Fibroblast of skin of abdomen (primary cell): ENCODE results near the gene ACTRT3.
"Not testable (repeated sequence)": the region's sequence is repeated elsewhere in the genome, so short reads cannot be mapped to it uniquely, and the experiment has no call there.

Experiments
- DNase-seq: peaks from one replicate; pipeline ENCODE4 v3.0.0-alpha.2; 2013

The ACTRT3 gene

DNA sequence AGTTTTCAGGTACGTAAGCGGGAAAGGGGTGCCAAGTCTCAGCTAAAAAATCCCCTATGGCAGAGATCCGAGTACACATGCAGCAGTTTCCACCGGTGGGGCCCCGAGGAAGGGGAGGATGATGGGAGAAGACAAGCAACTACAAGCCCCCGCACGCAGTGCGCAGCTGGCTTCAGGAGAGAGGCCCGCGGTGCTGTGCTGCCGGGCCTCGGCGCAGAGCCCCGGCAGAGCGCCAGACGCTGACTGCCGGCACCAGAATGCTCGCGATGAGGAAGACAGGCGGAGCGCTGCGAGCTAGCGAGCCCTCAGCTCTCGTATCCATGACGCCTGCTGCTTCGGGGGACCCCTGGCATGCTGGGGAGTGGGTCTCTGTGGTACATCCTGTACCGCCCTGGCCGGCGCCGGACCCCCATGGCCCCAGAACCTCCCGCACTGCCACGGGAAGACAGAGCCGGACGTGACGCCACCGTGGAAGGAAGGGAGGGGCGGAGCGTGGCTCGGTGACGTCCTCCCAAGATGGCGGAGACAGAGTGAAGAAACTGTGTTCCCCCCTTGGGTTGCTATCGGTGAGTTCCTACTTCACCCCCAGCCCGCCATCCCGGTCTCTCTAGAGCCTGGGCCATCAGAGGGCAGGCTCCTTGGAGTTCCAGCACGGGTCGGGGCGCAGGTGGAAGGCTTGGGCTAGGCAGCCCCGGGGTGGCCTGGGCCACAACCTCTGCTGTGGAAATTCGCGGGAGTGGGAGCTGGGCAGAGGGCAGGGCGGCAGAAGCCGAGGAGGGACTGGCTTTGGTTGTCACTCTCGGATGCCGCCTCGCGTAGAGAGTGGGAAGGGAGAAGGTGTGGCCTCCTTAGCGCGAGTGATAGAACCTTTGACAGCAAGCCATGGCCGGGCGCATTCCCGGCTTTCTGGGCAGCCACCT is 3.8 kb upstream of the ACTRT3 start, which contains the start of gene MYNN:
Gene MYNN (plus strand): TSS at position 500 of the 920 bp plus-strand sequence. CDS start 900 bp downstream, outside the sequence.
- peak; percentile 89 for DNase-seq

GRCh38 chr3:169772305-169772896 is 3.0 kb upstream of the ACTRT3 start:
- DNase-seq, result peak; percentile 82

- DNase-seq, result peak; percentile 75
These were observed 2.3 kb upstream of the ACTRT3 start for GRCh38 chr3:169771497-169772304.

DNA sequence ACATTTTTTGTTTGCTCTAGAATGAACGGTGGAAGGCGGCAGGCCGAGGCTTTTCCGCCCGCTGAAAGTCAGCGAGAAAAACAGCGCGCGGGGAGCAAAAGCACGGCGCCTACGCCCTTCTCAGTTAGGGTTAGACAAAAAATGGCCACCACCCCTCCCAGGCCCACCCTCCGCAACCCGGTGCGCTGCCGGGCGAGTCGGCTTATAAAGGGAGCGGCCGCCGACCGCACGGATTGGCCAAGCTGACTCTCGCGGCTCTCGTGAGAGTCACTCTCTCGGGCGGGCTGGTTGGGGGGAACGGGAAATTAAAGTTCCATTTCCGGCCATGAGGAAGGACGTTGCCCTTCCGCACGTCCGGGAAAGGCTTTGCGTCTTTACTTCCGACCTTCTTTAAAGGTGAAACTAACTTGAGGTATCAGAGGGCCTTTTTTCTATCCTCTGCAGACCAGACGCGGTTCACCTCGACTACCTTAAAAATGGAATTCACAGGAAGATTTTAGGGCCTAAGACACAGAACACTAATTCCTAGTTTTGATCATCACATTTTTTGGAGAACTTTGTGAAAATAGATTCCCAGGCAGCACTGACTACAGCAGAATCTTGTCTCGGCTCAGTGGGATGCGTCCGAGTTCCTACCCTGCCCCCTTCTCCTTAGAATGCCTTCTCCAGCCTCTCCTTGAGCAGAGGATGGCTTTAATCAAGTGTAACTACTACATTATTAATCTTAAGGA is 4.3 kb downstream of the ACTRT3 start, which contains the start of gene TERC:
Gene TERC (minus strand): TSS at position 179 of the 731 bp plus-strand sequence.
- DNase-seq, result peak; percentile 94

DNA sequence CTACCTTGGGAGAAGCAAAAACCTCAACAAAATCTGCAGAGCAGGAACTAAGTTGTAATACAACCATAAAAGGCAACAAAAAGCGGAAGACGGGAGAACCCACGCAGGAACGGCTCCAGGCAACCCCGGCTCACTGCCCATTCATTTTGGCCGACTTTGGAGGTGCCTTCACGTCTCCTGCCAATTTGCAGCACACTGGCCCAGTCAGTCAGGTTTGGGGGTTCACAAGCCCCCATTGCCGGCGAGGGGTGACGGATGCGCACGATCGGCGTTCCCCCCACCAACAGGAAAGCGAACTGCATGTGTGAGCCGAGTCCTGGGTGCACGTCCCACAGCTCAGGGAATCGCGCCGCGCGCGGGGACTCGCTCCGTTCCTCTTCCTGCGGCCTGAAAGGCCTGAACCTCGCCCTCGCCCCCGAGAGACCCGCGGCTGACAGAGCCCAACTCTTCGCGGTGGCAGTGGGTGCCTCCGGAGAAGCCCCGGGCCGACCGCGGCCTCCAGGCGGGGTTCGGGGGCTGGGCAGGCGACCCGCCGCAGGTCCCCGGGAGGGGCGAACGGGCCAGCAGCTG is 5.0 kb downstream of the ACTRT3 start:
- peak; percentile 39 for DNase-seq

GRCh38 chr3:169760479-169760878 is 8.9 kb downstream of the ACTRT3 start:
- peak; percentile 22 for DNase-seq

- DNase-seq, result peak; percentile 74
These were observed 10.1 kb downstream of the ACTRT3 start for GRCh38 chr3:169759256-169759655.

- DNase-seq, result no peak
These were observed 10.9 kb downstream of the ACTRT3 start for GRCh38 chr3:169758359-169758994.

DNA sequence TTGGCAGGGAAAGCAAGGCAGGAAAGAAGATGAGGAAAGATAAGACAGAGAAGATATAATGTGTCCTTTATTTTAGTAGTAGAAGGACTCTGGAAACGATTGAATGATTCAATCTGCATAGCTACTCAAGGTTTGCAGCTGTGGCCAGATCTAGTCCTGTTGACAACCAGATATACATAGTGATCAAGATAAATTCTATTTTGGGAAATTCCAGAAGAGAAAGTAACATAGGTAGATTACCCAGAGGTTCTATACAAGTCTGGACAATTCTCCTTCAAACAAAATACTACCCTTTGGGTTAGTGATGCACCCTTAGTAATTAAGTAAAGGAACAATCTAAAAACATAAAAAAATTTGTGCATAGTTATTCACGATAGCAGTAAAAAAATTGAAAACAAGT is 13.9 kb downstream of the ACTRT3 start:
- no peak for DNase-seq

DNA sequence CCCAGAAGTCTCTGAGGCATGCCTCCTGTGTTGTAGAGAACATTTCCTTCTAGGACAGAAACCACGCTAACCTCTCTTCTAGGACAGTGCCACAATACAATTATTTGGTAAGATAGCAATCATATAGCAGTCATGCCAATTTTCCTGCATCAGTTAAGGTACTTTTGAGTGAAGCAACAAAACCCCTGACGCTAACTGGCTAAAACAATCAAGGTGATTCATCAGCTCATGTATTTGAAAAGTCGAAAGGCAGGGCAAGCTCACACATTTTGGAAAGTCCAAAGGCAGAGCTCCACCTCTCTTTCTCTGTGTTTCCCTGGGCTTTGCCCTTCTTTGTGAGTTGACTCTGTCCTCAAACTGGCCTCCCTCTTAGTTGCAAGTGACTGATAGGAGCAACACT is 14.7 kb downstream of the ACTRT3 start:
- DNase-seq, result no peak

- no peak for DNase-seq
These were observed 17.5 kb downstream of the ACTRT3 start for GRCh38 chr3:169751875-169752274.

DNA sequence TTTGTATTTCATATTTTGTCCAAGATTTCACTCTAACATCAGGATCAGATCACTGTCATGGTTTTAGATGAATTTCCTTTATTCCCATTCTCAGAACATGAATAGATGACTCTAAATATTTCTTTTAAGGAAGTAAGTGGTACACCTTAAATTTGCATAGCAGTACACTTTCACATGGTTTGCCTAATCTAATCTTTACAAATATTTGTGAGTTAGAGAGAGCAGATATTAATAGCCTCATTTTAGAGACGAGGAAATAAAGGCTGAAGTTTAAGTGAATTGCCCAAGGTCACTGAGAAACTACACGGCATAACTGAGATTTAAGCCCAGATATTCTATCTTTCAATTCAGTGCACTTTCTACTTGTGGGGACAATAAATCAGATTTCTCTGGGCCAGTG is 18.7 kb downstream of the ACTRT3 start:
- DNase-seq, result no peak

DNA sequence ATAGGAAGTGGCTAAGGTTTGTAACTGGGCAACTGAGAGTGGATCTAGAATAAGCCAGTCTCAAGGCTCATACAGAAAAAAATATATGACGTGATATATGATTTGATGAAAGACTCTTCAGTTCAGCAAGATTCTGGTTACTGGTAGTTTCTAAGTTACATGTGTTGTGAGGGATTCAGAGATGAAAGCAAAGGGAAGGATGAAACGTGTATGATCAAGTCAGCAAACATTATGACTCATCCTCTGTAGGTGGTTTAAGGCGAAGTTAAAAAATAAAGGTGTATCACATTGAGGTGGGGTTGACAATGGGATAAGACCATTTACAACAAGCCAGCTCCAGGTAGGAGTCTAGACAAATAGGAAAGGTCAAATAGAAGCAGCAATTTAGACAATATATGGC is 20.7 kb downstream of the ACTRT3 start:
- no peak for DNase-seq

GRCh38 chr3:169746924-169747323 is 22.4 kb downstream of the ACTRT3 start:
- no peak for DNase-seq

- DNase-seq, result no peak
These were observed 24.9 kb downstream of the ACTRT3 start for GRCh38 chr3:169744366-169745054.

- DNase-seq, result no peak
These were observed 30.3 kb downstream of the ACTRT3 start for GRCh38 chr3:169739067-169739466.

- not testable (repeated sequence) for DNase-seq
These were observed 37.5 kb downstream of the ACTRT3 start for GRCh38 chr3:169731857-169732256.

DNA sequence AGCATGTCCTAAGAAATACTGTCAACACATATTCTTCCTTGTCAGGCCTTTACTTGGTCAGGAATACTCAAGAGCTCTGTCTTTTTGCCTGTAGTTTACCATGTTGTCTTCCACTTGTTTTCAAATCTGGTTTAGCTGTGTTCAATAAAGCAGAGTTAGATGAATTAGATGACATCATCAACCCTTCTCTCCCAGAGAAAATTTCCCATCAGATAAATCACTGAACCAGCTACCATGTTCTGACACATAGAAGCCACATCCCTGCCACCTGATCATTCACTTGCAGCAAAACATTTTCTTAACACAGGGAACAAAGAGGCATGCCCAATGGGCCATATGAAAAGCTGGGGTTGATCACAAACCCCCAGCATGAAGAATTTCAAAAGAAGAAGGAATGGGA is 46.6 kb downstream of the ACTRT3 start:
- no peak for DNase-seq

- DNase-seq, result not testable (repeated sequence)
These were observed 50.9 kb downstream of the ACTRT3 start for GRCh38 chr3:169718415-169718814.
